Colonic mucosa (tissue), 4 donors: ENCODE results near the gene SMTN. TPM values are rescaled to one million over a fixed set of nuclear protein-coding genes. Genes with fewer than 3 reads are reported as not detected.

Experiments
- DNase-seq: peaks from one replicate; pipeline ENCODE4 v3.0.0-alpha.2; 2020
- H3K27ac ChIP-seq: fragments of 200-600 bp; one replicate; pipeline ENCODE4 v1.8.0; 2021
- H3K27me3 ChIP-seq: fragments of 200-600 bp; one replicate; pipeline ENCODE4 v1.8.0; 2021
- H3K36me3 ChIP-seq: fragments of 200-600 bp; one replicate; pipeline ENCODE4 v1.8.0; 2021
- H3K4me1 ChIP-seq: fragments of 200-600 bp; one replicate; pipeline ENCODE4 v1.8.0; 2021; ENCODE audit warnings: mild to moderate bottlenecking
- H3K4me3 ChIP-seq: fragments of 200-600 bp; one replicate; pipeline ENCODE4 v1.8.0; 2021
- H3K9ac ChIP-seq, 2 donors: one replicate each; pipeline ENCODE4 v1.7.0; 2013; ENCODE audit warnings: control low read depth in 2 of 2, low read depth in 2 of 2, low read length in 2 of 2
- H3K9me3 ChIP-seq: fragments of 200-600 bp; one replicate; pipeline ENCODE4 v1.8.0; 2021
- intact Hi-C: fragments of 100-400 bp; cut with DNase I; formaldehyde crosslinking; loops from one replicate; pipeline ENCODE4 v1.14.1; 2022
- total RNA-seq, 2 donors: library from RNA; stranded (reverse); fragmentation: NEBNext Ultra II Directional in 1 of 2; extraction: Animal tissue kit (Norgen Biotek cat#: 25700) in 1 of 2; gene quantifications; one replicate each; pipeline ENCODE4 v1.2.1, GENCODE V29; 2021
- TF ChIP-seq, protein P1 (sequence below): fragments of 200-600 bp; IDR thresholded peaks from one replicate; pipeline ENCODE4 v1.8.0; 2022; ENCODE audit warnings: antibody characterized with exemption, mild to moderate bottlenecking
- donor health status: healthy.
- donor health status: DM: no; HTN: no; CAD: no.
- donor health status: DM: no; HTN: no; CAD: no.

SMTN gene
- total RNA-seq, 2 donors from 2014 or later = 152 to 159 TPM

DNA sequence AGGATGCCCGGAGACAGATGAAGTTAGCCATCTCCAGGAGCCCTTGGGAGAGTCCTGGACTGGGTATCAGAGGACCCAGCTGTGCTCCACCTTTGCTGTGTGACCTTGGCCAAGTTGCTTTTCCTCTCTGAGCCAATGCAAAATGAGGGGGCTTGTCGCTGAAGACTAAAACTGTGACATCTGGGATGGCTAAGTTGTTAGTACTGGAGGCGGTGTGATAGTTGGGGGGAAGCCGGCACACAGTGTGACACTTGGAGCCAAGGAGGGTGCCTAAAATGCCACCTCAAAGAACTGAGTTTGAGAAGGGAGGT is 42.1 kb downstream of the SMTN start:
- TF ChIP-seq, protein P1, sequence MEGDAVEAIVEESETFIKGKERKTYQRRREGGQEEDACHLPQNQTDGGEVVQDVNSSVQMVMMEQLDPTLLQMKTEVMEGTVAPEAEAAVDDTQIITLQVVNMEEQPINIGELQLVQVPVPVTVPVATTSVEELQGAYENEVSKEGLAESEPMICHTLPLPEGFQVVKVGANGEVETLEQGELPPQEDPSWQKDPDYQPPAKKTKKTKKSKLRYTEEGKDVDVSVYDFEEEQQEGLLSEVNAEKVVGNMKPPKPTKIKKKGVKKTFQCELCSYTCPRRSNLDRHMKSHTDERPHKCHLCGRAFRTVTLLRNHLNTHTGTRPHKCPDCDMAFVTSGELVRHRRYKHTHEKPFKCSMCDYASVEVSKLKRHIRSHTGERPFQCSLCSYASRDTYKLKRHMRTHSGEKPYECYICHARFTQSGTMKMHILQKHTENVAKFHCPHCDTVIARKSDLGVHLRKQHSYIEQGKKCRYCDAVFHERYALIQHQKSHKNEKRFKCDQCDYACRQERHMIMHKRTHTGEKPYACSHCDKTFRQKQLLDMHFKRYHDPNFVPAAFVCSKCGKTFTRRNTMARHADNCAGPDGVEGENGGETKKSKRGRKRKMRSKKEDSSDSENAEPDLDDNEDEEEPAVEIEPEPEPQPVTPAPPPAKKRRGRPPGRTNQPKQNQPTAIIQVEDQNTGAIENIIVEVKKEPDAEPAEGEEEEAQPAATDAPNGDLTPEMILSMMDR = no peak
- intact Hi-C loops = no loop called here
- DNase-seq = no peak

DNA sequence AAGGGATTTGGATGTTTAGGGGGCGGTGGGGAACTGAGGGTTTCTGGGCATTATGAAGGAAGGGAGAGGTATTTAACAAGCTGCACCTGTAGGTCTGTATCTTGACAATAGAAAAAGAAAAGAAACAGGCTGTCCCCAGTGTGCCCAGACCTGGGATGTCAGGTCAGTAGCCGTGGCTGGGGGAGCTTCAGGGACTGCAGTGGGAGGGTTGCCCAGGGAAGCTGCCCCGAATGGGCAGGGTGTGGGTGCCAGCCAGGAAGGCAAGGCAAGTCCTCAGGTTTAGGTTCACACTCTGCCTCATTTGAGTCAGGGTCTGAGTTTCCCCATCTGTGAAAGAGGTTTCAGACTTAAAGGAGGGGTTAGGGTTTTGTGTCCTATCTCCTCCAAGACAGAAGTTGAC is 43.2 kb downstream of the SMTN start:
- intact Hi-C loops = no loop called here
- Histone ChIP-seq H3K4me1 (peaks cover 8% of the 10 kb centered on the region), H3K36me3 (no peaks in the 10 kb centered on the region), H3K9ac (peak overlapping the region in 1 of 2 donors; percentile 80), H3K27me3 (no peaks in the 10 kb centered on the region), H3K9me3 (no peaks in the 10 kb centered on the region), H3K27ac (no peak overlapping the region), H3K4me3 (no peak overlapping the region)
- no peak for DNase-seq
- TF ChIP-seq, protein P1 = no peak

More for the DNA sequence above, 42.1 kb downstream of the SMTN start:
- Histone ChIP-seq H3K9ac (peak overlapping the region; percentile 80 to 81), H3K27ac (no peak overlapping the region), H3K27me3 (no peaks in the 10 kb centered on the region), H3K4me1 (peaks cover 8% of the 10 kb centered on the region), H3K36me3 (no peaks in the 10 kb centered on the region), H3K4me3 (peak overlapping the region; percentile 38), H3K9me3 (no peaks in the 10 kb centered on the region)

DNA sequence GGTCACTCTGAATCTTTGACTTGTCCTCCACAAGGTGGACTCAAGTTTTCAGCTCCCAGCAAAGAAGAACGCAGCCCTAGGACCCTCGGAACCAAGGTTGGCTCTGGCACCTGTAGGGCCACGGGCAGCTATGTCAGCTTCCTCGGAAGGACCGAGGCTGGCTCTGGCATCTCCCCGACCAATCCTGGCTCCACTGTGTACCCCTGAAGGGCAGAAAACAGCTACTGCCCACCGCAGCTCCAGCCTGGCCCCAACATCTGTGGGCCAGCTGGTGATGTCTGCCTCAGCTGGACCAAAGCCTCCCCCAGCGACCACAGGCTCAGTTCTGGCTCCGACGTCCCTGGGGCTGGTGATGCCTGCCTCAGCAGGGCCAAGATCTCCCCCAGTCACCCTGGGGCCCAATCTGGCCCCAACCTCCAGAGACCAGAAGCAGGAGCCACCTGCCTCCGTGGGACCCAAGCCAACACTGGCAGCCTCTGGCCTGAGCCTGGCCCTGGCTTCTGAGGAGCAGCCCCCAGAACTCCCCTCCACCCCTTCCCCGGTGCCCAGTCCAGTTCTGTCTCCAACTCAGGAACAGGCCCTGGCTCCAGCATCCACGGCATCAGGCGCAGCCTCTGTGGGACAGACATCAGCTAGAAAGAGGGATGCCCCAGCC is 43.8 kb downstream of the SMTN start:
- no peak for DNase-seq
- no peak overlapping the region for H3K9ac ChIP-seq
- TF ChIP-seq, protein P1 = no peak
- intact Hi-C loops = no loop called here
- no peaks in the 10 kb centered on the region for H3K9me3 ChIP-seq
- peaks cover 8% of the 10 kb centered on the region for H3K4me1 ChIP-seq
- no peaks in the 10 kb centered on the region for H3K36me3 ChIP-seq
- no peak overlapping the region for H3K27ac ChIP-seq
- no peaks in the 10 kb centered on the region for H3K27me3 ChIP-seq
- no peak overlapping the region for H3K4me3 ChIP-seq

DNA sequence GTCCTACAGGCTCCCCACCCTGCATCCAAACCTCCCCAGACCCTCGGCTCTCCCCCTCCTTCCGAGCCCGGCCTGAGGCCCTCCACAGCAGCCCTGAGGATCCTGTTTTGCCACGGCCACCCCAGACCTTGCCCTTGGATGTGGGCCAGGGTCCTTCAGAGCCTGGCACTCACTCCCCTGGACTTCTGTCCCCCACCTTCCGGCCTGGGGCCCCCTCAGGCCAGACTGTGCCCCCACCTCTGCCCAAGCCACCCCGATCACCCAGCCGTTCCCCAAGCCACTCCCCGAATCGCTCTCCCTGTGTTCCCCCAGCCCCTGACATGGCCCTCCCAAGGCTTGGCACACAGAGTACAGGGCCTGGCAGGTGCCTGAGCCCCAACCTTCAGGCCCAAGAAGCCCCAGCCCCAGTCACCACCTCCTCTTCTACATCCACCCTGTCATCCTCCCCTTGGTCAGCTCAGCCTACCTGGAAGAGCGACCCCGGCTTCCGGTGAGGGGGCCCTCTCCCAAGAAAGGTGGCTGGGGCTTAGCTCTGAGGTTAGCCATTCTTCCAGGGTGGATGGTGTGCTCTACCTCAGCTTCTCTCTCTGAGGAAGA is 44.5 kb downstream of the SMTN start:
- intact Hi-C loops = no loop called here
- Histone ChIP-seq H3K4me1 (peaks cover 8% of the 10 kb centered on the region), H3K9ac (no peak overlapping the region), H3K27ac (no peak overlapping the region), H3K36me3 (no peaks in the 10 kb centered on the region), H3K27me3 (no peaks in the 10 kb centered on the region), H3K9me3 (no peaks in the 10 kb centered on the region), H3K4me3 (no peak overlapping the region)
- TF ChIP-seq, protein P1 = no peak
- DNase-seq = no peak

DNA sequence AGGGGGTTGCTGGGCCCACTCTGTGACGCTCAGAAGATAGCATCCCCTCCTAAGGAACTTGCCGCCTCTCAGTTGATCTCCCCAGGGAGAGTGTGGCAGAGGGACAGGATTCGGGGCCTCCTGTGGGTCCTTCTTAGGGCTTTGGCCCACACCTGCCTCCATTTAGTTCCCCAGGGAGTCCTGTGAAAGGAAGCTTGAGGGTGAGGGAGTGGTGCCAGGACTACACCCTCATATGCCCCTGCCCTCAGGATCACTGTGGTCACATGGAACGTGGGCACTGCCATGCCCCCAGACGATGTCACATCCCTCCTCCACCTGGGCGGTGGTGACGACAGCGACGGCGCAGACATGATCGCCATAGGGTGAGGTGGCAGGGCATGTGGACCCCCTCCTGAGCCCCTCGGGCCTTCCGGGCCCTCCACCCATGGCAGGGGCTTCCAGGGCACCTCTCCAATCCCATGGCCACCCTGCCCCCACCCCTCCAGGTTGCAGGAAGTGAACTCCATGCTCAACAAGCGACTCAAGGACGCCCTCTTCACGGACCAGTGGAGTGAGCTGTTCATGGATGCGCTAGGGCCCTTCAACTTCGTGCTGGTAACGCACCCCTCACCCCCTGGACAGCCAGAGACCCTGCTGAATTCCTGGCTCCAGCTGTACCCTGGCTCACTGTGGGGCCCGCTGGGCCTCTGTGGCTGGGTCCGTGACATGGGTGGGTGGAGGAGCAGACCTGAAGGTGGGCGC is 45.2 kb downstream of the SMTN start:
- Histone ChIP-seq H3K4me3 (no peak overlapping the region), H3K4me1 (peaks cover 8% of the 10 kb centered on the region), H3K36me3 (no peaks in the 10 kb centered on the region), H3K27ac (no peak overlapping the region), H3K27me3 (no peaks in the 10 kb centered on the region), H3K9ac (no peak overlapping the region), H3K9me3 (no peaks in the 10 kb centered on the region)
- DNase-seq = no peak
- TF ChIP-seq, protein P1 = no peak
- intact Hi-C loops = no loop called here
